GM21423 (cell line): ENCODE data around the gene MEAF6.
"Not testable (repeated sequence)": the region's sequence is repeated elsewhere in the genome, so short reads cannot be mapped to it uniquely, and the experiment has no call there.

Experiments
- ATAC-seq: cut with Tn5 transposase; IDR thresholded peaks from one replicate; pipeline ENCODE4 v1.9.1; 2021; ENCODE audit warnings: mild to moderate bottlenecking, moderate library complexity; ENCODE audit not compliant: unreplicated experiment

MEAF6 gene

DNA sequence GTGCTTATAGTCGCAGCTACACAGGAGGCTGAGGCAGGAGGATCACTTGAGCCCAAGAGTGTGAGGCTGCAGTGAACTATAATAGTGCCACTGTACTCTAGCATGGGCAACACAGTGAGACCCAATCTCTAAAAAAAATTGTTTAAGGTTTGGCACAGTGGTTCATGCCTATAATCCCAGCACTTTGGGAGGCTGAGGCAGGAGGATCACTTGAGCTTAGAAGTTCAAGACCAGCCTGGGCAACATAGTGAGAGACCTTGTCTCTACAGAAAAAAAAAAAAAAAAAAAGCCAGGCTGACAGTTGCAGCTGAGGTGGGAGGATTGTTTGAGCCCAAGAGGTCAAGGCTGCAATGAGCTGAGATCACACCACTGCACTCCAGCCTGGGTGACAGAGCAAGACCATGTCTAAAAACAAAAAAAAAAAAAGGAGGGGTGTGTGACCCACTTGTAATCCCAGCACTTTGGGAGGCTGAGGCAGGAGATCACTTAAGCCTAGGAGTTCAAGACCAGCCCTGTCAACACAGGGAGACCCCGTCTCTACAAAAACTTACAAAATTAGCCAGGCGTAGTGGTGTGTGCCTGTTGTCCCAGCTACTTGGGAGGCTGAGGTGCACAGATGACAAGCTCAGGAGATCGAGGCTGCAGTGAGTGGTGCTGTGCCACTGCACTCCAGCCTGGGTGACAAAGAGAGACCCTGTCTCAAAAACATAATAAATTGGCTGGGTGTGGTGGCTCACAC, 18.0 kb upstream of the MEAF6 start:
- not testable (repeated sequence) for ATAC-seq

GRCh38 chr1:37529888-37530287, 15.3 kb upstream of the MEAF6 start:
- ATAC-seq, result not testable (repeated sequence)

DNA sequence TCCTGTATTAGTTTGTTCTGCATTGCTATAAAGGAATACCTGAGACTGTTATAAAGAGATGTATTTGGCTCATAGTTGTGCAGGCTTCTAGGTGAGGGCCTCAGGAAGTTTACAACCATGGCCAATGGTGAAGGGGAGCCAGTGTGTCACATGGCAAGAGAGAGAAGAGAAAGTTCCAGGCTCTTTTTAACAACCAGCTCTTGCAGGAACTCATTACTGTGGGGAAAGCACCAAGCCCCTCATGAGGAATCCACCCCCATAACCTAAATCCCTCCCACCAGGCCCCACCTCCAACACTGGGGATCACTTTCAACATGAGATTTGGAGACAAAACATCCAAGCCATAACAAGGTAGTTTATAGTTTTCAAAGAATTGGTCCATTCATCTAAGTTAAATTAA, 5.0 kb upstream of the MEAF6 start:
- no peak for ATAC-seq

GRCh38 chr1:37518929-37519328, 4.4 kb upstream of the MEAF6 start:
- ATAC-seq, result not testable (repeated sequence)

DNA sequence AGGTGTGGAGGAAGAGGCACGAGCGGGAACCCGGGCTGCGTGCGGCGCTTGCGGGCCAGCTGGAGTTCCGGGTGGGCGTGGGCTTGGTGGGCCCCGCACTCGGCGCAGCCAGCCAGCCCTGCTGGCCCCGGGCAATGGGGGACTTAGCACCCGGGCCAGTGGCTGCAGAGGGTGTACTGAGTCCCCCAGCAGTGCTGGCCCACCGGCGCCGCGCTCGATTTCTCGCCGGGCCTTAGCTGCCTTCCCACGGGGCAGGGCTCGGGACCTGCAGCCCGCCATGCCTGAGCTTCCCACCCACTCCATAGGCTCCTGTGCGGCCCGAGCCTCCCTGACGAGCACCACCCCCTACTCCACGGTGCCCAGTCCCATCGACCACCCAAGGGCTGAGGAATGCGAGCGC, 3.7 kb upstream of the MEAF6 start:
- ATAC-seq, result not testable (repeated sequence)

GRCh38 chr1:37517569-37517968, 3.0 kb upstream of the MEAF6 start:
- no peak for ATAC-seq

DNA sequence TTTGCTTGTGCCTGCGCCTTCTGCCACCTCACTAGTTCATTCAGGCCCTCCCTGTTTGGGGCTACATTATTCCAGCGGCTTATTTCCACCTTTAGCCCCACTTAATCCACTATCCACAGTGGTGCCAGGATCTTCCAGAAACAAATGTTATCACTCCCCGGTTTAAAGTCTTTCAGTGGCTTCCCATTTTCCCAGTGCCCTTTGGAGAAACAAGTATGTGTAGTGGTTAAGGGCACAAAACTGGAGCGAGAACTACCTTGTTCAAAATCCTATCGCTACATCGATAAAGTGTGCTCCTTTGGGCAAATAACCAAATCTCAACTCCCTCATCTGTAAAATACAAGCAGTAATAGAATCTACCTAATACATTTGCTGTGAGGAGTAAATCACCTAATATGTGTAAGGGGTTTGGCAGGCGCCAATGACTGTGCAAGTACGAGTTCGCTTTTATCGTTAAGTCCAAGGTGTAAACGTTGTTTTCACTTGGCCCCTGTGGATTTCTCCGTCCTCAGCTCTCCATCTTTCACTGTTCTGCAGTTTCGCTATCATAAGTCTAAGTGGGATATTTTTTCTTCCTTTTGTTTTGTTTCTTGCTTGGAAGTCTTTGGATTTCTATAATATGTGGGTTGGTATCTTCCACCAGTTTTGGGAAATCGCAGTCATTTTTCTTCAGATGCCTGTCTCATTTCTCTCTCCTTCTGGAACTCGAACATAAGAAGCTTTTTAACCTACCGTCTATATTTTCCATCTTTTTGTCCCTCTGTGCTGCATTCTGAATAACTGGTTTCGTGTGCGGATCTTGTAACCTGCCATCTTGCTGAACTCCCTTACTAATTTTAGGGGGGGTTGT, 844 bp upstream of the MEAF6 start:
- no peak for ATAC-seq

DNA sequence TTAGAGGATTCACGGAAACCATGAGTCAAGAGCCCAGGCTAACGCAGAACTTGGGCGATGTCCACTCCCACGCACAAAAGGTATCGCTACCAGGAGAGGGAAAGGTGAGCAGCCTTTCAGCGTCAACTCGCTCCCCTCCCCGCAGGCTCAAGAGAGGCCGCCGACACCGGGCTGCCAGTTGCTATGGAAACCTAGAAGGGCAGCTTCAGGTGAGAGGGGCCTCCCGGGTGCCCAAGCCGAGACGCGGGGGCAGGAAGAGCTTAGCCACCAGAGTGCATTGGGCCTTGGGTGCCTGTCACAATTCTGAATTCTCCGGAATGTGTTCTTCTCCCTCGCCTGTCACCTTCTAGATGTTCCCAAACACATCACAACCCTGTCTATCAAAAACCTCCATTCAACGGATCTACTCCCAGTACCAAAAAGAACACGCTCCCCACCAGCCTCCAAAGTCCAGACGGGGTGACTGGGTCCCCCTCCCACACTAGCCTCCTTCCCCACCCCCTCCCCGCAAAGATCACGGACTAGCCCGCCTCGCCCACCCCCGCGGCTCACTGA, 694 bp downstream of the MEAF6 start:
- ATAC-seq, result peak; percentile 23

DNA sequence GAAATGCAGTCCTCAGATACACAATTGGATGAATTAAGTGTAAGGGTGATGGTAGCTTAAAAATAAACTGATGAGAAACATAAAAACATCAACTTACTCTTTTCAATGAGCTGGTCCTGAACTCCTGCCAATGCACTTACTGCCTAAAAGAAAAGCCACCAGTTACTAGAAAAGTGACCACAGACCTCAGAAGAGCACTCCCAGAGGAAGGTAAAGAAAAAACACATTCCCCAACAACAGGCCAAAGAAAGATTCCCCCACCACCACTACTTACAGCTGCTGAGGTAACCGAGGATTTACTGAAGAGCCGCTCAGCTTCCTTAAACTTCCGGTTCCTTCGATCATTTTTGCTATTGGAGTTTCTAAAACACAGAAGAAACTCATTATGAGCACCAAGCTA, 5.4 kb downstream of the MEAF6 start:
- no peak for ATAC-seq

- ATAC-seq, result no peak
These were observed 7.8 kb downstream of the MEAF6 start for GRCh38 chr1:37506740-37507139.

GRCh38 chr1:37502791-37503190, 11.8 kb downstream of the MEAF6 start:
- not testable (repeated sequence) for ATAC-seq

GRCh38 chr1:37502104-37502503, 12.5 kb downstream of the MEAF6 start:
- ATAC-seq, result no peak

DNA sequence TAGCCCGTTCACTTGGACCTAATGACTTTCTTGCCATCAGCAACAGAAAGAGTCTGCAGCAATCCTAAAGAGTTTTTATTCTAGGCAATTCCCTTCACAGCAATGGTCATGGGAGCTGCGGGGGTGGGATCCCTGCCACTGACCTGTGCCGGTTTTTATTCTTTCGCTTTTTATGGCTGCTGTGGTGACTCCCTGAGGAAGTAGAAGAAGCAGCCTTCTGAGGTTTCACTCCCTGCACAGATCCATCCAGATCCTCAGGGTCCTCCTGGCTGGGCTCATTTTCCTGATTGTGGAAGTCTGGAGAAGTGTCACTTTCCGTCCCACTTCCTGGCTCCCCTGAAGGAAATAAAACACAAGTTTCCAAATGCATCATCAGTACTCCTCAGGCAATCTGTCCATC, 12.9 kb downstream of the MEAF6 start:
- ATAC-seq, result no peak

DNA sequence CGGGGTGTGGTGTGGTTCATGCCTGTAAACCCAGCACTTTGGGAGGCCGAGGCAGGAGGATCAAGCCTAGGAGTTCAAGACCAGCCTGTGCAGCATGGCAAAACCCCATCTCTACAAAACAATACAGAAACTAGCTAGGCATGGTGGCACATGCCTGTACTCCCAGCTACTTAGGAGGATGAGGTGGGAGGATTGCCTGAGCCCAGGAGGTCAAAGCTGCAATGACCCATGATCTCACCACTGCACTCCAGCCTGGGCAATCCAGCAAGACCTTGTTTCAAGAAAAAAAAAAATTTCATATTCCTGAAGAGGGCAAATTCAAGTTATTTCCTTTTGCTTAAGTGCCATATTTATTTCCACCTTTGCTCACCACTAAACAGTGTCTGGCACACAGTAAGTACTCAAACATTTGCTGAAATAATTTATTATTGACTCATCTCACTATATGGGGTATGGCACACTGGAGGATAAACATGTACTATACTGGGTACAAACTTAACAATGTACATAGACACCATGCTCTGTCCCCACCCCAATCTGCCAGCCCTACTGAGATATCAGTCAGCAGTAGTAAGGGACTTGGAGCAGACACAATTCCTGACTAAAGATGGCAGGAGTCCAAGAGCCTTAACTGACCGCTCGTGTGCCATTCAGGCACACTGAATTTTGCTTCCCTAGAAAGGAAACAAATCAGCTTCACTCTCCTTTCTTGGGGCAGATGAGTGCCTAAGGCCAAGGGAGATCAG, 15.5 kb downstream of the MEAF6 start:
- no peak for ATAC-seq

DNA sequence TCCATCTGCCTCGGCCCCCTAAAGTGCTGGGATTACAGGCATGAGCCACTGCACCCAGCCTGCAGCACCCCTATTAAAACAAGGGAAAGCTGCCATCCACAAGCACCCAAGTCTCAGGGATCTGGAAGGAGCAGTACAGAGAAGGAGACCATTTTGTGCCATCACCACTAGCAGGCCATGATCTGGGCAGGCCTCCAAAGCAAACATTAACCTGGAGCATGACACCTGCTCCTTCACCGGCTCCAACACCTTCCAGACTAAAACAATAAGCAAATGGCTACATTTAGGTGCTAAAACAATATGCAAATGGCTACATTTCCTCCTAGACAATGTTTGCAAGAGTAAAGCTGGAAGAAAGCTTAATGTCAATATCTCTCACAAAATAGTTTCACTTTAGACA, 16.7 kb downstream of the MEAF6 start:
- no peak for ATAC-seq

- no peak for ATAC-seq
These were observed 18.7 kb downstream of the MEAF6 start for GRCh38 chr1:37495875-37496274.

DNA sequence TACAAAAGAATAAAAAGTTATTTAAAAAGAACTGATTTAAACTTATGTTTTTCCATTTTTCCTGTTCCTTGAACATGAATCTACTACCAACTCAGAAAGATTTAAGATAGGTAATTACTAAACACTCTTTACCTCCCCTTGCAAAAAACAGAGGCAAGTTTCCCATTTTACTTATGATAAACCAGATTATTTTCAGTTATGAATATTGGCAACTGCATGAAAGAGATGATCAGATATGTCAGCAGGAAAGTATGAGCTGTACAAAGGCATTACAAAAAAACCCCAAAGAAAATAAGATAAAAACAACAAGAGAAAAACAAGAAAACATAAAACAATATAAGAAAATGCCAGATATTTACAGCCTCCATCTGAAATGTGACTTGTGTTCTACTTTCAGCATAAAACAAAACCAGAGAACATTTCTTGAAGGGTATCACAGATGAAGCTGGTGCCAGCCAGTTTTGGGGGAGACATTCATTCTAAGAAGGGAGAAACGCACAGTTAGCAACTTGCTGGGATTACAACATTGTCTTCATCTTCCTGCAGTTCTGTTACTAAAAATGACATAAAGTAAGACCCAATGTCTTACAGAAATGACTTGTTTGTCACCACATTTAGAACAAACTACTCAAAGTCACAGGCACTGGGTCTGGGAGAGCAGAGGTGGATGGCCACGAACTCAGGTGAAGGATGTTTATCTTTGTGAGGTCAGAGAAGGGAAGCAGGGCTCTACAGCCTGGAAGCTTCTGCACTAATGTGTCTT, 21.0 kb downstream of the MEAF6 start:
- no peak for ATAC-seq

GRCh38 chr1:37487619-37487984, 27.0 kb downstream of the MEAF6 start:
- no peak for ATAC-seq

DNA sequence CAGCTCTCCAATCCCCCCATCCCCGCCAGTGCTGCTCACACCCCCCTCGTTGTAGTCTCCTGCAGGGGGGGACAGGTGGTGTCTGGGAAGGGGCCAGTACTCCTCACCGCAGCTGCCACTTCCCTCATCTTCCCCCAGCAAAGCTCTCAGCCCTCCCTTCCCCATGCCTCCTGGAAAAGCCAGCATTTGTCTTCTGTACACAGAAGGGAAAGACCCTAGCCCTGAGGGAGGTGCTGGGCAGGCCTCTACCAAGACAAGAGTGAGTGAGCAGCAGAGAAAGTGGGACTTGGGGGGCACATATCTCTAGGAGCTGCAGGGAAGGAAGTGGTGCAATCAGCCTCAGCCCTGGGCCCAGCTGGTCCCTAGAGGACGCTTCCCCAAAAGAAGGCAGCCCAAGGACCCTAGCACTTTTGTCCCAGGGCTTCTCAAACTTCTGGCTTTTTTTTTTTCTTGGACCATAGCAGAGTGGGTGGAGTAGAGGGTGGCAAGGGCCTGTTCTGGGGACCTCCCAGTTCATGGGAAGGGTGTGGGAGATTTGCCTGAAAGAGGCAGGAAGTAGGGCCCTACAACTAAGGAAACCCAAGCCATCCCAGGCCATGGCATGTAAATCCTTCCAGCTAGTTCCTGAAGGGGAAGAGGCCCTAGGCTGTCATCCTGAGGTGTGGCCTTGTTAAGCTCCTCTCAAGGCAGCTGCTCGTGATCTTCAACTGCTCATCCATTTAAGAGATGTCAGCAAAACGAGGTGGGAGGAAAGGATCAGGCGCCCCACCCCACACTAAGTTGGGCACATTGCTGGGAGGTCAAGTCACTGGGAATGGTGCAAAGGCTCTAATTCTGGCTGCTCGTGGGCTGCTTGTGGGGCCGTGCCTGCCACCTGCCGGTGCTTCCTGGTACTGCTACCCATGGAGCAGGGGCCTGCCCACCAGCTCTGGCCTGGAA, 27.6 kb downstream of the MEAF6 start:
- no peak for ATAC-seq
